ENCODE measurements around the gene RARB. TPM values are rescaled to one million over a fixed set of nuclear protein-coding genes. Genes with fewer than 3 reads are reported as not detected.
A peak's percentile ranks its signal among the peaks of the same experiment; 100 is the strongest.

RARB gene
- total RNA-seq, 1 experiment from 2014 or later: 48.5 TPM

- no peak for DNase-seq (ENCODE audit: low read depth)
Measured at GRCh38 chr3:25508433-25508832, 80.4 kb downstream of the RARB start.

DNA sequence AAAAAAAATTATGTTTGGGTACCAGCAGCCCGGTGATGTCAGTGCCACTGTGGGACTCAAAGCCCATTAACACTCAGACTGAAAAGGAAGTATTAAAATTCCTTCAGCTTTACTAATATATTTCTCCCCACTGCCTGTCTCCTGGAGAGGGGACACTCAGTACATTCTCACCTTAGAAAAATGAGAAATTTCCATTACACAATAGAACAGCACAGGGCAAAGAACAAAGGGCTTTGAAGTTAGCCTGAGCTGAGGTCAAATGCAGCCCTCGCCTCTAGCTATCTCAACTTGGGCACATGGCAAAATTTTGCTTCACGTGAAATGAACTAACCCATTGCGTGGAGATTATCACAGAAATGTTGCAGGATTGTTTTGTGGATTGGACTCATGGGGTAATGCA lies 80.8 kb downstream of the RARB start:
- DNase-seq (ENCODE audit: low read depth): peak; percentile 83

DNA sequence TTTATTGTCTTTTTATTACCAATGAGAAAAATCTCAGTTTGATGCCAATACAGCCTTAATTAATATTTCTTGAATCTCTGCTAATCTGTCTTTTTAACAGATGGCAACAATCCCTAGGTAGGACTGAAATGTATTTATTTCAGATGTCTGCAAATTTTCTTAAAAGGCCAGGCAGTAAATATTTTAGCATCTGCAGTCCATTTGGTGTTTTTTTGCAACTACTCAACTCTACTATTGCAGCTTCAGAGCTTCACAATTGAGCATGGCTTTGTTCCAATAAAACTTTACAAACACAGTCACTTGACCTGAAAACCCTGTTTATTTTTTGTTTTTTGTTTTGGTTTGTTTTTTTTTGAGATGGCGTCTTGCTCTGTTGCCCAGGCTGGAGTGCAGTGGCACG lies 82.7 kb downstream of the RARB start:
- DNase-seq (ENCODE audit: low read depth): no peak

DNA sequence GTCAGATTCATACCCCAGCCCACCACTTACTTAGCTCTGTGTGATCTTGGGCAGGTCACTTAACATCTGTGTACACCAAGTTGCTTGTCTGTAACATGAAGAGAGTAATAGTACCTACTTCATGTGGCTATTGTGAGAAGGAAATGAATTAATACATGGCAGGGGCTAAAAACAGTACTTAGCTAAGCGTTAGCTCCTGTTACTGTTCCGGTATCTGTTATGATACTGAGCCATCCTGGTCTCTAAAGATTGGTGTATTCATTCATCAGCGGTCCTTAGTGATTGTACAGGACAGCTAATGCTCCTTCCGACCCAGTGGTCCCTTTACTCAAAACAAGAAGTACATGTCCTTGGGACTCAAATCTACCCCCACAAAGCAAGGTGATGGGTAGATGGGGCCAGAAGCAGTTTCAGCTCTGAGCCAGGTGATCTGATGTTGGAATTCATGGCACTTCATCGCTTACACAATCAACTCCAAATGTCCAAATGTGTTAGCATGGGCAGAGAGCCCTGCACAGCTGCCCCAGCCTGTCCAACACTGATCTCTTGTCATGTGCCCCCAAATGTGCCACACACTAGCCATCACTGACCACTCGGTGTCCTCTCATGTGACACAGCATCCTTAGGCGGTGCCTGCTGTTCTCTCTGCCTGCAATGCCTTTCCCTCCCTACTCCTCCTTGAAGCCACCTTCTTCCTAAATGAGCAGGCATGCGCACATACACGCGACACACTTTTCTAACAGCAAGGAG lies 84.1 kb downstream of the RARB start:
- no peak for DNase-seq (ENCODE audit: low read depth)

- no peak for DNase-seq (ENCODE audit: low read depth)
Measured at GRCh38 chr3:25513642-25514266, 85.7 kb downstream of the RARB start.

- no peak for DNase-seq (ENCODE audit: low read depth)
Measured at GRCh38 chr3:25515171-25515570, 87.1 kb downstream of the RARB start.

DNA sequence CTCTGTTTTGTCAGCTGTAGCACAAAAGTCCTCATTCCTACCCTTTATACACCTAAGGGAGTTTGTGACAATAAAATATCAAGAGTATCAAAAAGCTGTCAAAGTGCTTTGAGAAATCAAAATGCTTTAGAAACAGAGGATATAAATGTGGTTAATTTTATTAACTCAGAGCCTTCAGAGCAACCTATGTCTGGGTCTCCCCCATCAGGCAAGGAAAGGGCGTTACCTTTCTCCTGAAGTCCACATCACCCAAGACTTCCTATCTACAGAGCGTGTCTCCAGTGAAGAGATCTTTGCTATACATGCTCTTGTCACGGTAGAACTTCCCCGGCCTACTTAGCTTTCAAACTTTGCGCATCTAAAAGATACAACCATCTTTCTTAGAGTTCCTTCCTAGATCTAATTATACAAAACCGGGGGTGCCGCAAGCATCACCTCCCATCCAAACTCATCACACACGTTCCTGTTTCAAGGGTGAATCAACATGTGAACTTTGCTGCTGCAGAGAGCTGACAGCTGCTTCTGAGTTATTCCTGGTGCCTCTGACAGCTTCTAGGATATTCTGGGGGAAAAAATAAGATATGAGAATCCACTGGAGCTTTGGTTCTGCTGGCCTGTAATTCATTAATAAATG lies 93.0 kb downstream of the RARB start:
- DNase-seq (ENCODE audit: low read depth): no peak

DNA sequence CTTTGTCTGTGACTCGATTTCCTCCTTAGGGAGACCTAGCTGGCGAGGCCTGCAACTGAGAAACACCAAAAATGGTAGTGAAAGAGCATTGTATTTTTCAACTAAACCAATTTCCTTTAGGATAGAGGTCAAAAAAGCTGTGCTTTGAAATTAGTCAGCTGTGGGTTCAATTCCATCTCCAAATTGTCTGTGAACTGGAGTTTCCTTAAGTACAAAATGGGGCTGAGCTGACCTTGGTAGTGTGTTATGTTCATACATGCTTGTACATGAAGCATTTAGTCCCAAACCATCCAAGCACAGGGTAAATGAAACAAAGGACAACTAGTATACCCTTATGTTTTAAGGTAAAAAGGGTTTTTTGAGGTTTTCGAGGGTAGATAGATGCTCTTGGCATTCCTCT lies 99.3 kb downstream of the RARB start:
- no peak for DNase-seq (ENCODE audit: low read depth)

GRCh38 chr3:25527801-25528200 lies 99.7 kb downstream of the RARB start:
- no peak for DNase-seq (ENCODE audit: low read depth)

DNA sequence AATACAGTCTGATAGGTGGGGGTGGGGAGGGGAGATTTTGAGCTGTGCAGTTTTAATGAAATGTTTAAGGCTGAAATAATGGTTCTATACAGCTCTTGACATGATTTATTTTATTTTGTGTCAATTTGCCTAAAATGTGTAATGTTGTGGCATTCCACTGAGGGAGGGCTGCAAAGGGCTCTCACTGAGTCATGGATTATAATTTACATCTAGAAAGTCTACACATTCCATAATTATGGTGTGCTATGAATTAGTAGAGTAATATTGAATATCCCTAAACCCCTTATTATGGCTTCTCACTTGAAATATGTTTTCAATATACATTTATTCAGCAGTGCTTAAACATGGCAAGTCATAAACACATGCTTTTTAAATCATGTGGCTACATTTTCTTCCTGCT lies 103.9 kb downstream of the RARB start:
- DNase-seq (ENCODE audit: low read depth): no peak

GRCh38 chr3:25532431-25533162 lies 104.5 kb downstream of the RARB start:
- peak; percentile 51 for DNase-seq (ENCODE audit: low read depth)

GRCh38 chr3:25533399-25533798 lies 105.3 kb downstream of the RARB start:
- no peak for DNase-seq (ENCODE audit: low read depth)

GRCh38 chr3:25534007-25534406 lies 105.9 kb downstream of the RARB start:
- DNase-seq (ENCODE audit: low read depth): no peak

- DNase-seq (ENCODE audit: low read depth): no peak
Measured at GRCh38 chr3:25536521-25537391, 108.7 kb downstream of the RARB start.

GRCh38 chr3:25537516-25537915 lies 109.5 kb downstream of the RARB start:
- peak; percentile 15 for DNase-seq (ENCODE audit: low read depth)

GRCh38 chr3:25540273-25540672 lies 112.2 kb downstream of the RARB start:
- DNase-seq (ENCODE audit: low read depth): no peak

GRCh38 chr3:25542492-25543039 lies 114.5 kb downstream of the RARB start:
- DNase-seq (ENCODE audit: low read depth): no peak

DNA sequence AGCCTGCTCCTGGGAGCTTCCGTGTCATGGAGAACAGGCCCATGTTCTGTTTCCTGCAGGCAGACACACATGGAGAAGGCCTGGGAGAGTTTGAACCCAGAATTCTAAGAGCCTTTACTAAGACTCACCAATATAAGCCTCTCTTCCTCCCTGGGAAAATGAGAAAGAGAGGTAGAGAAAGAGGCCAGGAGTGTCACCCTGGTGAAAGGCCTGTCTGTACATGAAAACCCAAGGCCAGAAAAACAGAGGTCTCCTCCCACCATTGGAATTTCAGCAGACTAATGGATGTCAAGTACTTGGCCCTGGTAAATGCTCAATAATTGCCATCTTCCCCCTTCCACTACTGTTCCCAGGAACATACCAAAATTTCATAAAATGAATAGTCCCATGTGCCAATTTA lies 119.0 kb downstream of the RARB start:
- no peak for DNase-seq (ENCODE audit: low read depth)

- DNase-seq (ENCODE audit: low read depth): peak; percentile 41
Measured at GRCh38 chr3:25547943-25548674, 120.0 kb downstream of the RARB start.

DNA sequence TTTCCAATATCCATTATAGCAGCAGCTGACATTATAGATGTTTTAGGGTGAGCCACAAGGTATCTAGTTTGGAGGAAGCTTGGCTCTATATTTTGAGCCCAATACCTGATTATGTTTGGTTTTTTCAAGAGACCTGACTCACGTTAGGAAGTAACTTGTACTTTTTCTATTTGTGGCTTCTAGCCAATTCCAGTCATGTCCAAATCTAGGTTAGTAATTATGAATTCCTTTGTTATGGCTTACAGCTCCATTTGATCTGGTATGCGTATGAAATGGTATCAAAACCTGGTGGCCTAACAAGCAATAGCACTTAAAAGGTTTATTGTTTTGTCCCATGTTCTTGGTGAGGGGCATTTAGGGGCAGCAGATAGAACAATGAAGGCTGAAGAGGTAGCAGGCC lies 120.8 kb downstream of the RARB start:
- no peak for DNase-seq (ENCODE audit: low read depth)

All from RPMI7951 (cell line).